Adrenal gland (tissue), 5 donors: ENCODE measurements around the gene CCR7.

Experiments
- POLR2A ChIP-seq, 2 donors: fragments of 450-650 bp; IDR thresholded peaks; one replicate each; pipeline ENCODE4 v1.6.1; 2017; ENCODE audit warnings: antibody characterized with exemption in 2 of 2, mild to moderate bottlenecking in 2 of 2, moderate library complexity in 1 of 2
- TF ChIP-seq, protein P1 (sequence below), 6 experiments: fragments of 450-650 bp in 4 of 6; fragments of 200-600 bp in 2 of 6; sonication (generic) in 1 of 6; IDR thresholded peaks; 1 replicate in 5 of 6; 2 replicates in 1 of 6; pipeline versions ENCODE4 v1.5.1 to v1.8.0; 2016 to 2021; ENCODE audit warnings: antibody characterized with exemption in 6 of 6, mild to moderate bottlenecking in 2 of 6, moderate library complexity in 1 of 6
- donor health status: DM: no; HTN: no; CAD: no.

GRCh38 chr17:40577611-40578065, 12.4 kb upstream of the CCR7 start:
- TF ChIP-seq POLR2A (IDR thresholded peaks at IDR 0.05), result no peak
- TF ChIP-seq, protein P1, sequence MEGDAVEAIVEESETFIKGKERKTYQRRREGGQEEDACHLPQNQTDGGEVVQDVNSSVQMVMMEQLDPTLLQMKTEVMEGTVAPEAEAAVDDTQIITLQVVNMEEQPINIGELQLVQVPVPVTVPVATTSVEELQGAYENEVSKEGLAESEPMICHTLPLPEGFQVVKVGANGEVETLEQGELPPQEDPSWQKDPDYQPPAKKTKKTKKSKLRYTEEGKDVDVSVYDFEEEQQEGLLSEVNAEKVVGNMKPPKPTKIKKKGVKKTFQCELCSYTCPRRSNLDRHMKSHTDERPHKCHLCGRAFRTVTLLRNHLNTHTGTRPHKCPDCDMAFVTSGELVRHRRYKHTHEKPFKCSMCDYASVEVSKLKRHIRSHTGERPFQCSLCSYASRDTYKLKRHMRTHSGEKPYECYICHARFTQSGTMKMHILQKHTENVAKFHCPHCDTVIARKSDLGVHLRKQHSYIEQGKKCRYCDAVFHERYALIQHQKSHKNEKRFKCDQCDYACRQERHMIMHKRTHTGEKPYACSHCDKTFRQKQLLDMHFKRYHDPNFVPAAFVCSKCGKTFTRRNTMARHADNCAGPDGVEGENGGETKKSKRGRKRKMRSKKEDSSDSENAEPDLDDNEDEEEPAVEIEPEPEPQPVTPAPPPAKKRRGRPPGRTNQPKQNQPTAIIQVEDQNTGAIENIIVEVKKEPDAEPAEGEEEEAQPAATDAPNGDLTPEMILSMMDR (IDR thresholded peaks at IDR 0.05), result no peak
